GM21576 (cell line): ENCODE results near the gene IL36A.

Experiments used
- ATAC-seq: cut with Tn5 transposase; IDR thresholded peaks from one replicate; pipeline ENCODE4 v1.9.1; 2021; ENCODE audit warnings: mild to moderate bottlenecking, moderate library complexity; ENCODE audit not compliant: unreplicated experiment

IL36A gene

GRCh38 chr2:113002677-113003076 lies 2.6 kb upstream of the IL36A start:
- no peak for ATAC-seq

- ATAC-seq = no peak
Observed at GRCh38 chr2:113007250-113007649, 2.0 kb downstream of the IL36A start.

- no peak for ATAC-seq
Observed at GRCh38 chr2:113009622-113010021, 4.4 kb downstream of the IL36A start.

GRCh38 chr2:113010088-113010487 lies 4.8 kb downstream of the IL36A start:
- no peak for ATAC-seq

DNA sequence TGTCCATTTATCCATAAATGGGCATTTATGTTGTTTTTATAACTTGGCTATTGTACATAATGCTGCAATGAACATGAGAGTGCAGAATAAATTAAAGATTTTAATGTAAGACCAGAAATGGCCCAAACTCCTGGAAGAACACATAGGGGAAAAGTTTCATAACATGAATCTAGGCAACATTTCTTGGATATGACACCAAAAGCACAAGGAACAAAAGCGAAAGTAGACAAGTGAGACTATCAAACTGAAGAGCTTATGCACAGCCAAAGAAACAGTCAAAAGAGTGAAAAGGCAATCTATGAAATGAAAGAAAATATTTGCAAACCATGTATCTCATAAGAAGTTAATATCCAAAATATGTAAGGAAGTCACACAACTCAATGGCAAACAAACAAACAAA lies 5.8 kb downstream of the IL36A start:
- no peak for ATAC-seq

DNA sequence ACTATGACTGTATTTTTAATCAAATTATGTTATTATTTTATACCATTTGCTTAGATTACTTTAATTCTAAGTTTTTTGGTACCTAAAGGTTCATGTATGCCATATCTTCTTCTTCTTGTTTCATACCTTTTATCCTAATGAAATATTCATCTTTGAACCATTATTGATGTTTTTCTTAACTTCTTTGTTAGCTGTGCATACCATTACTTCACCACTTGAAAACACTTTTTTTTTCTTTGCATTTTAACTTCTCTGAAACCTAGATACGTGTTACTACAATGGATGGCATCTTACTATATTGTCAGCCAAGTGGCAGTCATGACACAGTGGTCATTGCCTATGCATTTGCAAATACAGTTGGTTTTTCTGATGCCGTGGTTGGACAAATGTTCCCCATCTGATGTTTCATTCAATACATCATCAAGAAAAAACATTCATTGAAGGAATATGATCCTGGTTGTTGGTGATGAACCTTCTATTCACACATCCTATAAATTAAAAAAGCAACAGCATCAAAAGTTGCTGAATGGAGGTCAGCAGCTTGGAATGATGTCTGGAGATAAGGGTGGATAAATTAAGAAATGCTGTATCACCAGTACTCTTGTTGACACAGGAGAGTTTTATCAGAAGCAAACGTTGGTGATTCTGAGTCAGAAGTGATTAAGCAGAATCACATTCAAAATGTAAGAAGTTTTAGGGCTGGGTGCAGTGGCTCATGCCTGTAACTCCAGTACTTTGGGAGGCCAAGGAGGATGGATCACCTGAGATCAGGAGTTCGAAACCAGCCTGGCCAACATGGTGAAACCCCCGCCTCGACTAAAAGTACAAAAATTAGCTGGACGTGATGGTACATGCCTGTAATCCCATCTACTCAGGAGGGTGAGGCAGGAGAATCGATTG lies 7.4 kb downstream of the IL36A start:
- no peak for ATAC-seq

DNA sequence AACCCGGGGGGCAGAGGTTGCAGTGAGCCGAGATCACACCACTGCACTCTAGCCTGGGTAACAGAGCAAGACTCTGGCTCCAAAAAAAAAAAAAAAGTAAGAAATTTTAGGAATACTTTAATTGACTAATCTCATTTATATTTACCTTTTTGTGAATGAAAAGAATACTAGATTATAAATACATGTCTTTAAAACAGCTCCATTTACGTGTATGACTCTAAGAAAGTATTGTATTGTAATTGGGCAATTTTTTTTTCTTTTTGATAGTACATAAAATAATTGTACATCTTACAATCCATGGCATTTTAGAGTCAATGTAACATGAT lies 8.0 kb downstream of the IL36A start:
- no peak for ATAC-seq

DNA sequence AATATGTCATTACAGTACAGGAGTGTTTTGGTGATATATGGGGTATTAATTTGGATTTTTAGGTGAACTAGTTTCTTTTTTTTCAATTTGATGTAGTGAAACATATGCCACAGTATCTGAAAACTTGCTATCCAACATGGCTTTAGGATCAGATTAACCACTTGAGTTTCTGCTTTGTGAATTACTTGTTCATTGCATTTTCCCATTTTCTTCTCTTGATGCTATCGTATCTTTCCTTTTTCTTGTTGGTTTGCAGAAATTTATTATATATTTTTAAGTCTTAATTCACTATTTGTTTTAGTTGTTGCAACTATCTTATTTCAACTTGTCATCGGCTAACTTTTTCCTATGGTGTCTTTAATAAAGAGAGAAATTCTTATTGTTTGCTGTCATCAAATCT lies 8.8 kb downstream of the IL36A start:
- no peak for ATAC-seq

DNA sequence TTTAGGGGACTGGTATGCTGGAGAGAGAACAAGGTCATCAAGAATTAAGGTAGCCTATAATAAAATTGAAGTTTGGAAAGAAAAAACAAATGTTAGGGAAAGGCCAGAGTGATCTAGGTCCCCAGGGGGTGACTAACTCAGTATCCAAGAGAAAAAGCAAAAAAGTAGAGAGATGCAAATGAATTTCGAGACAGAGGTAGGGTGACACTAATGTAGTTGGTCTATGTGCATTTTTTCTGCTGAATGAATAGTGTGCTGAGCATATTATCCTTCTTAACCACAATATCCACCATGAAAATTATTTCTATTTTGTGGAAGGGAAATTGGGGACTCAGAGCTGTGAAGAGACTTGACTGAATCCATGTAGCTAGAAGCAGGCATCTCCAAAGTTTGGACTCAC lies 9.8 kb downstream of the IL36A start:
- ATAC-seq = no peak

GRCh38 chr2:113015655-113016054 lies 10.4 kb downstream of the IL36A start:
- no peak for ATAC-seq

DNA sequence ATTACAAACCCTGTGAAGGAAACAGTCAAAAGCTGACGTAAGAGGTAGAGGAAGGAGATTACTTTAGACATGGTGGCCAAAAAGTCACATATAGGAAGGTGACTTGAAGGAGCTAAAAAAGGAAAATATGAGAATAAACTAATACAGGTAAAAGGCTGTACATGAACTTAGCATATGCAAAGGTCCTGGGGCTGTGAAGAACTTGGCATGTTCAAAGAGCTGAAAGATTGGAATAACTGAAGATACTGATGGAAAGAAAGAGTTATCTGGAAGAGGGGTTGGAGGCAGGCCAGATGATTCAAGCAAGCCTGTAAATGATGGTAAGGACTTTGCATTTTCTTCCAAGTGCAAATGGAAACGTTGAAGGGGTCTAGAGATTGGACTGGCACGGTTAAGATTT lies 13.2 kb downstream of the IL36A start:
- no peak for ATAC-seq

GRCh38 chr2:113021312-113021711 lies 16.1 kb downstream of the IL36A start:
- no peak for ATAC-seq

GRCh38 chr2:113024764-113025163 lies 19.5 kb downstream of the IL36A start:
- no peak for ATAC-seq

DNA sequence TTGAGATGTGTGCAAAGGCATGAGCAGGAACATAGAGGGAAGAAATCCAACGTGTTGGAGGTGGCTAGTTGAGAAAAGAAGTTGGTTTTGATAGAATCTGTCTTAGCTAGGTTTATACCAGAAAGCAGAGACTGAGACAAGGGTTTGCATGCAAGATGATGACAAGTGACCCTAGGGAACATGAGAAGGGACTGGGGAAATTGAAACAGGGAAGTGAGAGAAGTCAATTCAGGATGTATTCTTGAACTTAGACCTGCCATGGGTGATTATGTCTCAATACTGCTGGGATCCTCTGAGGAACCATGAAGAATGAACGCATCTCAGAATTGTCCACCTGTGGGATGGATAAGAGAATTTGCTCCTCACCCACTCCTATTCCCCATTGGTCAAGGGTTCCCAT lies 20.5 kb downstream of the IL36A start:
- no peak for ATAC-seq

GRCh38 chr2:113027691-113028090 lies 22.4 kb downstream of the IL36A start:
- no peak for ATAC-seq

DNA sequence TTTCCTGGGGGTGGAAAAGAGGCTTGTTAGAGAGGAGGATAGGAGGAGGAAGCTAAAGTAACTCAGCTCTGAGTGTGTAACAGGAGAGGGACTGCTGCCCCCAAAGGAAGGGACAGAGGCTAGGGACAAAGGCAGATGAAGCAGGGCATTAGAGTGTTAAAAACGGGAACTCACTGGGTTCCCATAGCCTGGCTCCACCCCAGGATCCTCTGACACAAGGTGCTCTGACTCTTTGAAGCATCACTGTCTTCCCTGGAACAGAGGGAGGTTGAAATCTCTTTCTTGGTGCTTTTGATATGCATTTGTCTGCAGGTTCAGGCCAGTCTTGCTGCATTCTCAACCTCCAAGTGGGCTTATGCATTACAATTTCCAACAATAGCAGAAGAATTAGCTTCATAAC lies 22.9 kb downstream of the IL36A start:
- no peak for ATAC-seq

- no peak for ATAC-seq
Observed at GRCh38 chr2:113032737-113033136, 27.5 kb downstream of the IL36A start.

DNA sequence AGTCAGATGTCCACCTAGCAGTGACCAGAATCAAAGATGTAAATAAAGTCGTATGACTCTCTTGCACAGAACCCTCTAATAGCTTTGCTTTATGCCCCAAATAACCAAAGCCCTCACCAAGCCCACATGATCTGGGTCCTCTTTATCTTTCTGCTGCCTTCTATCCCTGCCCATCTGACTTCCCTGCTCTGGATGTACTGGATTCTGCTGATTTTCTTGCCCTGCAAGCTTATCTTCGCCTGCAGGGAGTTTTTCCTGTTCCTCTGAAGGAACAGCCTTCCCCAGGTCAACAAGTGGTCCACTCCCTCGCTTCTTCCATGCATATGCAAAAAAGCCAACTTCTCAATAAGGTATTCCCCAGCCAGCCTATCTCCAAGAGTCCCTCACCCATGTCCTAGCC lies 28.8 kb downstream of the IL36A start:
- ATAC-seq = no peak

- ATAC-seq = no peak
Observed at GRCh38 chr2:113036763-113037162, 31.5 kb downstream of the IL36A start.

DNA sequence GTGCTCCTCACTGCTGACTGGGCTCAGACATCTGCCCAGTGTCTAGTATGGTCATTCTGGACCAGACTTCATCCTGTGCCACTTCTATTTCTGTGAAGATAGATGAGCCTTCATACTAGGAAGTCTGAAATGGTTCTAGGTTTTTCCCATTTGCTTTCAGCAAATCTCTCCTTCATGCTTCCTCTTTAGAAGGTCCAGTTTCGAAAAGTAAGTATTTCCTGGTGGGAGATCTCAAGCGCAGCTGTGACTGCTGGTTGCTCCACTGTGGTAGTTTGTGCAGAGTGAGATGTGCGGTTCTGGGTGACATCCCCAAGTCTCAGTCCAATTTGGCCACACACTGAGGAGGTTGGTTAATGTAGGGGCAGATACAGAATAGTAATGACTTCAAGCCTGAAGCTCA lies 33.0 kb downstream of the IL36A start:
- ATAC-seq = no peak

GRCh38 chr2:113039158-113039557 lies 33.9 kb downstream of the IL36A start:
- no peak for ATAC-seq

DNA sequence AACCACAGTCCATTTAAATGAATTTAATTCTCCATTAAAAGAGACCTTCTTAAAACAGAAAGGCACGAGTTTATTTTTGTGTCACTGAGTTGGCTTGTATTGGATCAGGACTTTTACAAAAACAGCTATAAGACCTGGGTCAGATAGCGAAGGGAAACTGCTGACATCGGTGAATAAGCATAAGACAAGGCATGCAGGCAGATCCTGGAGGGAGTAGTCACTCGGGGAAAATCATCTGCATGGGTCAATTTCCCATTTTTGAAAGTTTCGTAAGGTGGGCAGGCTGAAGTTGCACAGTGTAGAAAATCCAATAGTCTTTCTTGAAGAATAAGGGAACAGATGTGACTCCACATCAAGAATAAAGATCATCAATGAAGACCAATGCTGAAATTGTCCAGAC lies 34.5 kb downstream of the IL36A start:
- ATAC-seq = no peak

DNA sequence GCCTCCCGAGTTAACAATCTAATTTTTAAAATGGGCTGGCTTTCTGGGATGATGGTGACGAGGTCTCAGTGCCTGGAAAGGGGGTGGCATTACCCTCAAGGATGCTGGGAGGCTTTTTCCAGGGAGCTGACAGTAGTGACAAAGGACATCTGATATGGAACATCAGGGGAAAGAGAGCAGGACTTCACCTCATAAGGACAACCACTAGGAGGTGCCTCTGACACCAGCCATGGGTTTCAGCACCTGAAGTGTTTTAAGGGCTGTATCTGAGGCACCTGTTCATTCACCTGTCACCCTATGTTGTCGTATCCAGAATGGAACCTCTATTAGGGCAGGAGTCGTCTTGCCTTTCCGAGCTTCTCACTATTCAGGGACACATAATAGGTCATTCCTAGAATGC lies 36.6 kb downstream of the IL36A start:
- no peak for ATAC-seq
